ENCODE data around the gene REV1.

- no peak for TF ChIP-seq GATA2 (IDR thresholded peaks at IDR 0.05; ENCODE audit: low read depth, low read length)
- TF ChIP-seq GATA3 (IDR thresholded peaks at IDR 0.05; ENCODE audit: low read depth, low read length): no peak
Observed at GRCh38 chr2:99520813-99521212, 31.0 kb upstream of the REV1 start.

All from SH-SY5Y (cell line).